Left ventricle myocardium inferior (tissue), 1 donor: ENCODE results near the gene TECPR2. TPM values are rescaled to one million over a fixed set of nuclear protein-coding genes. Genes with fewer than 3 reads are reported as not detected.

Experiments used
- DNase-seq: peaks from one replicate; pipeline ENCODE4 v3.0.0-alpha.2; 2020
- H3K27ac ChIP-seq: fragments of 200-600 bp; replicated peaks from 2 replicates; pipeline ENCODE4 v1.8.0; 2021
- H3K27me3 ChIP-seq: fragments of 200-600 bp; 2 replicates; pipeline ENCODE4 v1.8.0; 2021; ENCODE audit warnings: low read depth
- H3K36me3 ChIP-seq: fragments of 200-600 bp; 2 replicates; pipeline ENCODE4 v1.8.0; 2021
- H3K4me1 ChIP-seq: fragments of 200-600 bp; 2 replicates; pipeline ENCODE4 v1.8.0; 2021
- H3K4me3 ChIP-seq: fragments of 200-600 bp; 2 replicates; pipeline ENCODE4 v1.8.0; 2021; ENCODE audit warnings: mild to moderate bottlenecking, moderate library complexity
- H3K9me3 ChIP-seq: fragments of 200-600 bp; replicated peaks from 2 replicates; pipeline ENCODE4 v1.8.0; 2021
- CTCF ChIP-seq: fragments of 200-600 bp; IDR thresholded peaks from 2 replicates; pipeline ENCODE4 v1.8.0; 2021; ENCODE audit warnings: antibody characterized with exemption, mild to moderate bottlenecking, borderline replicate concordance
- intact Hi-C: fragments of 100-400 bp; cut with micrococcal nuclease; formaldehyde crosslinking; loops from one replicate; pipeline ENCODE4 v1.11.0; 2022
- total RNA-seq: library from RNA; stranded (reverse); fragmentation: NEBNext Ultra II Directional; extraction: Animal tissue kit (Norgen Biotek cat#: 25700); gene quantifications from one replicate; pipeline ENCODE4 v1.2.1, GENCODE V29; 2021
- donor health status: DM: no; HTN: yes; CAD: no; lungs with severe emphysema.

TECPR2 gene
- total RNA-seq, 1 donor from 2014 or later = 20.0 TPM

DNA sequence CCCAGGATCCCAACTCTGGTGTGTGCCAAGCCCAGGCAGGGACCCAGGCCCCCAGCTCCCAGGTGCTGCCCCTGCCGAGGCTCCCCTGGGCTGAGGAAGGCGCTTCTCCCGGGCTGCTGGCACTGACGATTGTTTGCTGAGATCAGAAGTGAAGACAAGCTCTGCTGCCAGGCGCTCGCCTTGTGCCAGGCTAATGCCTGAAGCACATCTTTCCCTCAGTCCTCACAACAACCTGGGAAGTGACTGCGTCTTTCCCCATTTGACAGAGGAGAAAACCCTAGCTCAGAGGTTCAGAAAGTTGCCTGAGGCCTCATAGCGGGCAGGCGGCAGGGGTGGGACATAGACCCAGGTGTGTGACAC lies 110.0 kb downstream of the TECPR2 start:
- Histone ChIP-seq H3K4me1 (peaks cover 16% of the 10 kb centered on the region), H3K9me3 (no peaks in the 10 kb centered on the region), H3K27ac (no peak overlapping the region), H3K4me3 (no peak overlapping the region), H3K36me3 (peaks cover 9% of the 10 kb centered on the region), H3K27me3 (no peaks in the 10 kb centered on the region)
- intact Hi-C loops = no loop called here
- TF ChIP-seq CTCF = no peak
- no peak for DNase-seq

DNA sequence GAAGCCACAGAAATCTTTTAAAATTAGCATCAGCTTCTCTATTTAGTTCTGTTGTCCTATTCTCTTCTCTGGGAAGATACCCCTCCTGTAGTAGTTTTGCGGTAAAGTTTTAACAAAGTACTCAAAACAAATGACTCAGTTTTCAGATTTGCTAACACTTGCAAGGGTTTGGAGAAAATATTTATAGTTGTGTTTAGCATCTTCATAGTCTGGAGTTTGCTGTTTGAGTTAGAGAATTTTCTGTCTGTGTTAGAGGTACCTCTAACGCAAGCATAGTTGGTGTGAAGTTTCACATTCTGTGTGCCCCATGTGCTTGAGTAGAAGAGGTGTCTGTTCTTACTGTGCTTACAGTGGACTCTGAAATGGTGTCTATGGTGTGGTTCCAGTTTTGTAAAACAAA lies 110.8 kb downstream of the TECPR2 start:
- Histone ChIP-seq H3K4me1 (peaks cover 16% of the 10 kb centered on the region), H3K4me3 (no peak overlapping the region), H3K27ac (no peak overlapping the region), H3K36me3 (peaks cover 8% of the 10 kb centered on the region), H3K9me3 (no peaks in the 10 kb centered on the region), H3K27me3 (no peaks in the 10 kb centered on the region)
- intact Hi-C loops = no loop called here
- no peak for TF ChIP-seq CTCF
- no peak for DNase-seq

- Histone ChIP-seq H3K4me1 (peaks cover 24% of the 10 kb centered on the region), H3K27me3 (no peaks in the 10 kb centered on the region), H3K4me3 (peak overlapping the region; percentile 3), H3K9me3 (no peaks in the 10 kb centered on the region), H3K36me3 (peaks cover 8% of the 10 kb centered on the region), H3K27ac (peak overlapping the region; percentile 82)
- TF ChIP-seq CTCF = no peak
- intact Hi-C loops = no loop called here
- peak; percentile 86 for DNase-seq
Measured at GRCh38 chr14:102474934-102475333, 112.2 kb downstream of the TECPR2 start.

DNA sequence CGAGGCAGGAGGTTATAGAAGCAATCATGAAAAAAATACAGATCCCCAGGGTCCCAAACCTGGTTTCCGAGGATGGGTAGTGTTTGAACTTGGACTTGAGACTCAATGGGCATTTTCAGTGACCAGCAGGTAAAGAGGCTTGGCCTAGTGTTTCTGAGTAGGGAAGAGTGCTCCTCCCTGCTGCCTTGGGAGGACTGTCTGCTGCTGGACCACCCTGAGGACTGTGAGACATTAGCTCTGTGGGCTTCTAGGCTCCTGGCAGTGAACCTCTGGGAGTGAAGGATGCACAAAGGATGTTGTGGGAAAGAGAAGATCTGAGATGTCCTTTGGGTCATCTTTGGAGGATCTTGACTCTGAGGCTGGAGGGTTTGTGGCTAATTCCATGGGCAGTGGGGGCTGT lies 116.4 kb downstream of the TECPR2 start:
- Histone ChIP-seq H3K4me1 (peaks cover 29% of the 10 kb centered on the region), H3K27ac (peak overlapping the region; percentile 83), H3K27me3 (no peaks in the 10 kb centered on the region), H3K4me3 (no peak overlapping the region), H3K36me3 (peaks cover 6% of the 10 kb centered on the region), H3K9me3 (peaks cover 7% of the 10 kb centered on the region)
- intact Hi-C loops = no loop called here
- DNase-seq = no peak
- TF ChIP-seq CTCF = no peak

DNA sequence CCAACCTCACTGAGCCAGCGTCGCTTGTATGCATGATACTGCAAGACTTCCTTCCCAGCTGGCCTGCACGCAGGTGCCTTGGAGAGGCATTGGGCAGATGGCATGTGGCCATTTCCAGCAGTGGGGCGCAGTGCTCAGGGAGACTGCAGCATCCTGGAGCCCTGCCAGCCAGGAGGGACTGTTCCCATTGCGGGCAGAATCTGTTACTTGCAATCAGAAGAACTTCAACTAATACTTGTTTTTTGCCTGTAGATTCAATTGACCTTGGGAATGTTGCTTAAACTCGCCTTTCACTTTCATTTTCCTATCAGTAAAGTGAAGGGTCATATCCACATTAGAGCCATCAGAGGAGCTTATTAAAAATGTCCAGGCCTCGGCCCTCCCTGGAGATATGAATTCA lies 117.0 kb downstream of the TECPR2 start:
- intact Hi-C loops = no loop called here

More for the DNA sequence above, 117.0 kb downstream of the TECPR2 start:
- H3K27ac ChIP-seq = peak overlapping the region; percentile 83
- peaks cover 6% of the 10 kb centered on the region for H3K36me3 ChIP-seq
- H3K4me3 ChIP-seq = peak overlapping the region; percentile 48
- TF ChIP-seq CTCF = no peak
- H3K27me3 ChIP-seq = no peaks in the 10 kb centered on the region
- peaks cover 7% of the 10 kb centered on the region for H3K9me3 ChIP-seq
- H3K4me1 ChIP-seq = peaks cover 24% of the 10 kb centered on the region
- peak; percentile 58 for DNase-seq
